ENCODE measurements around the gene CTSO. TPM values are rescaled to one million over a fixed set of nuclear protein-coding genes. Genes with fewer than 3 reads are reported as not detected.

The CTSO gene
- total RNA-seq, 1 experiment from 2014 or later = 2.9 TPM

DNA sequence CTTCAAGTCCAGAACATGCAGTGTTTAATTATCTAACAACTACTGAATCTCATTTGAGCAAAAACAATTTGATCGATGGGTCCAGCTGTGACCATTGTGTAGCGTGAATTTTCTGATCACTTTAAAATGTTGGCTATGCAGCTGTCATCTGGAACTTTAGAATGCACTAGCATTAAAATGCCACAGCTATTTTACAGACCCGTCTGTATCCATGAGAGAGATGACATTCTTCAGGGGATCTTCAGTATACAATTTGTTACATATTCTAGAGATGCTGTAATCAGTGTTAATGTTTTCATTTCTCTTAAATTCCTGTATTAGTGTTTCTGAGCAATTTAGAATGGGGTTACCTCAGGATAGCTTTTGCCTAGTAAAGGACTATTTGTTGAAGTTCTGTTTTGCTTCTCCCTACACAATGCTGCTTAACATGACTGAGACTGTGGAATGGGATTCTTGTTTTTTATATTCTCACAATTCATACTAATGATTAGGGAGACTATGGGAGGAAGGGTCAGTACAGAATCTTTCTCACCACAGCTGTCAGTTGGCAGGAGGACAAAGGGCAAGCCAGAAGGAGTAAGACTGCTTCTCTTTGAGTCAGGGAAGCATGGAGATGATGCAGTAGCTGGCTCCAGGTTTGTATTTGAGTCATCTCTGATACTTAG lies 13.2 kb upstream of the CTSO start:
- no peaks in the 10 kb centered on the region for H3K27me3 Mint-ChIP-seq (ENCODE audit: insufficient read depth, unreplicated experiment)
- Histone ChIP-seq H3K4me3 (ENCODE audit: low read depth, low read length) (no peak overlapping the region), H3K27me3 (replicated peaks; ENCODE audit: control insufficient read depth, insufficient read depth, low read length) (no peaks in the 10 kb centered on the region), H3K9me3 (no peaks in the 10 kb centered on the region), H3K4me1 (no peaks in the 10 kb centered on the region), H3K36me3 (ENCODE audit: control insufficient read depth, insufficient read depth, low read length) (no peaks in the 10 kb centered on the region)
- TF ChIP-seq, protein P1, sequence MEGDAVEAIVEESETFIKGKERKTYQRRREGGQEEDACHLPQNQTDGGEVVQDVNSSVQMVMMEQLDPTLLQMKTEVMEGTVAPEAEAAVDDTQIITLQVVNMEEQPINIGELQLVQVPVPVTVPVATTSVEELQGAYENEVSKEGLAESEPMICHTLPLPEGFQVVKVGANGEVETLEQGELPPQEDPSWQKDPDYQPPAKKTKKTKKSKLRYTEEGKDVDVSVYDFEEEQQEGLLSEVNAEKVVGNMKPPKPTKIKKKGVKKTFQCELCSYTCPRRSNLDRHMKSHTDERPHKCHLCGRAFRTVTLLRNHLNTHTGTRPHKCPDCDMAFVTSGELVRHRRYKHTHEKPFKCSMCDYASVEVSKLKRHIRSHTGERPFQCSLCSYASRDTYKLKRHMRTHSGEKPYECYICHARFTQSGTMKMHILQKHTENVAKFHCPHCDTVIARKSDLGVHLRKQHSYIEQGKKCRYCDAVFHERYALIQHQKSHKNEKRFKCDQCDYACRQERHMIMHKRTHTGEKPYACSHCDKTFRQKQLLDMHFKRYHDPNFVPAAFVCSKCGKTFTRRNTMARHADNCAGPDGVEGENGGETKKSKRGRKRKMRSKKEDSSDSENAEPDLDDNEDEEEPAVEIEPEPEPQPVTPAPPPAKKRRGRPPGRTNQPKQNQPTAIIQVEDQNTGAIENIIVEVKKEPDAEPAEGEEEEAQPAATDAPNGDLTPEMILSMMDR (IDR thresholded peaks at IDR 0.05; ENCODE audit: insufficient read depth in 1 of 2, low read depth in 1 of 2, low read length in 1 of 2, severe bottlenecking in 1 of 2, unreplicated experiment in 1 of 2) = no peak
- ChIA-PET POLR2A (no interaction called here), CTCF (no interaction called here)
- no TSS peak for BruUV-seq (replicated peaks)
- H3K36me3 Mint-ChIP-seq (ENCODE audit: insufficient read depth, unreplicated experiment) = no peaks in the 10 kb centered on the region
- intact Hi-C loops (cut with micrococcal nuclease; ENCODE audit: unreplicated experiment) = no loop called here
- H3K9me3 Mint-ChIP-seq (ENCODE audit: unreplicated experiment) = no peaks in the 10 kb centered on the region
- H3K4me1 Mint-ChIP-seq (ENCODE audit: low read depth, unreplicated experiment) = no peaks in the 10 kb centered on the region
- DNase-seq = no peak
- no peak overlapping the region for H3K4me3 Mint-ChIP-seq (ENCODE audit: unreplicated experiment)
- no peak overlapping the region for H3K27ac Mint-ChIP-seq (ENCODE audit: unreplicated experiment)

GRCh38 chr4:155966171-155966570 lies 12.5 kb upstream of the CTSO start:
- Mint-ChIP-seq H3K27ac (ENCODE audit: unreplicated experiment) (no peak overlapping the region), H3K4me3 (ENCODE audit: unreplicated experiment) (no peak overlapping the region), H3K27me3 (ENCODE audit: insufficient read depth, unreplicated experiment) (no peaks in the 10 kb centered on the region), H3K36me3 (ENCODE audit: insufficient read depth, unreplicated experiment) (no peaks in the 10 kb centered on the region), H3K4me1 (ENCODE audit: low read depth, unreplicated experiment) (no peaks in the 10 kb centered on the region), H3K9me3 (ENCODE audit: unreplicated experiment) (no peaks in the 10 kb centered on the region)
- intact Hi-C loops (cut with micrococcal nuclease; ENCODE audit: unreplicated experiment) = no loop called here
- CTCF ChIA-PET = no interaction called here
- POLR2A ChIA-PET = no interaction called here
- H3K4me1 ChIP-seq = no peaks in the 10 kb centered on the region
- no peaks in the 10 kb centered on the region for H3K36me3 ChIP-seq (ENCODE audit: control insufficient read depth, insufficient read depth, low read length)
- no peaks in the 10 kb centered on the region for H3K9me3 ChIP-seq
- H3K27me3 ChIP-seq (replicated peaks; ENCODE audit: control insufficient read depth, insufficient read depth, low read length) = no peaks in the 10 kb centered on the region
- TF ChIP-seq, protein P1 (IDR thresholded peaks at IDR 0.05; ENCODE audit: insufficient read depth in 1 of 2, low read depth in 1 of 2, low read length in 1 of 2, severe bottlenecking in 1 of 2, unreplicated experiment in 1 of 2) = no peak
- BruUV-seq (replicated peaks) = no TSS peak
- DNase-seq = no peak
- H3K4me3 ChIP-seq (ENCODE audit: low read depth, low read length) = no peak overlapping the region

DNA sequence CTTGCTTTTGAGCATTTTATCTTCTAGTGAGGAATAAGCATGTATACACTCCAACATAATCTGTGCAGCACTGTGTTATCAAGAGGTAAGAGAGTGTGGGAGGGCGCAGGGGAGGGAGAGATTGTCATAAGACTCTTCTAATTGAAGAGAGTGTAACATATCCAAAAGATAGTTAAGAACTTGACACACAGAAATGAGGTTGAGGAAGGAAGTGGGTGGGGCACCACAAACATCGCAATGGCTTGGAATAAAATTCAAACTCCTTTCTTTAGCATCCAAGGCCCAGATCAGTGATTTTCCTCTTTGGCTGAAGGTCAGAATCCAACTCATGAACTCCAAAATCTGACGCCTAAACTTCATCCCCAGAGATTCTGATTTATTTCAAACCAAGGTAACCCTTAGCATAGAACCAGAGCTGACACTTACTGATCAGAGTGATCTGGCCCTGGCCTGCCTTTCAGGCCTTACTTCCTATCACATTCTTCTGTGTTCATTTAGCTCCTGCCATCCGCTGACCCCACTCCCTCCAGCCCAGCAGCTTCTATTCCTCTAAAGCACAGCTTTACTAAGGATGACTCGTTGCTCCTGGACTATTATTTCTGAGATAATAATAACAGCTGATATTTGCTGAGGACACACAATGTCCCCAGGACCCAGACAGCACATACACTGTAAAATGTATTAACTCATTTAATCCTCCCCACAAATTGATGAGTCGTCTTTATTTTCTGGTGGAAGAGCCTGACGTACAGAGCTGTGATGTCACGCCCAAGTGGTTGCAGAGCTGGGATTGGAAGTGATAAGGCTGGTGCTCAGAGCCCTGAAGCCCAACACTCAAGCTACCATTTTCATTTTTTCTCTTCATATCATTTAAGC lies 10.6 kb upstream of the CTSO start:
- Histone ChIP-seq H3K4me3 (ENCODE audit: low read depth, low read length) (no peak overlapping the region), H3K4me1 (no peaks in the 10 kb centered on the region), H3K9me3 (no peaks in the 10 kb centered on the region), H3K36me3 (ENCODE audit: control insufficient read depth, insufficient read depth, low read length) (no peaks in the 10 kb centered on the region), H3K27me3 (replicated peaks; ENCODE audit: control insufficient read depth, insufficient read depth, low read length) (no peaks in the 10 kb centered on the region)
- intact Hi-C loops (cut with micrococcal nuclease; ENCODE audit: unreplicated experiment) = no loop called here
- TF ChIP-seq, protein P1 (IDR thresholded peaks at IDR 0.05; ENCODE audit: insufficient read depth in 1 of 2, low read depth in 1 of 2, low read length in 1 of 2, severe bottlenecking in 1 of 2, unreplicated experiment in 1 of 2) = no peak
- no peak overlapping the region for H3K4me3 Mint-ChIP-seq (ENCODE audit: unreplicated experiment)
- DNase-seq = no peak
- H3K27ac Mint-ChIP-seq (ENCODE audit: unreplicated experiment) = no peak overlapping the region
- ChIA-PET CTCF (no interaction called here), POLR2A (no interaction called here)
- no peaks in the 10 kb centered on the region for H3K27me3 Mint-ChIP-seq (ENCODE audit: insufficient read depth, unreplicated experiment)
- no peaks in the 10 kb centered on the region for H3K36me3 Mint-ChIP-seq (ENCODE audit: insufficient read depth, unreplicated experiment)
- H3K4me1 Mint-ChIP-seq (ENCODE audit: low read depth, unreplicated experiment) = no peaks in the 10 kb centered on the region
- no peaks in the 10 kb centered on the region for H3K9me3 Mint-ChIP-seq (ENCODE audit: unreplicated experiment)
- no TSS peak for BruUV-seq (replicated peaks)

Data from Caco-2 (cell line).